CD4-positive, alpha-beta T cell treated with Interleukin-4 for 4 hours (primary cell): ENCODE results near the gene ATXN1.
"Not testable (repeated sequence)": the region's sequence is repeated elsewhere in the genome, so short reads cannot be mapped to it uniquely, and the experiment has no call there.

Experiments used
- DNase-seq: peaks from one replicate; pipeline ENCODE4 v3.0.0-alpha.2; 2020

Gene ATXN1

DNA sequence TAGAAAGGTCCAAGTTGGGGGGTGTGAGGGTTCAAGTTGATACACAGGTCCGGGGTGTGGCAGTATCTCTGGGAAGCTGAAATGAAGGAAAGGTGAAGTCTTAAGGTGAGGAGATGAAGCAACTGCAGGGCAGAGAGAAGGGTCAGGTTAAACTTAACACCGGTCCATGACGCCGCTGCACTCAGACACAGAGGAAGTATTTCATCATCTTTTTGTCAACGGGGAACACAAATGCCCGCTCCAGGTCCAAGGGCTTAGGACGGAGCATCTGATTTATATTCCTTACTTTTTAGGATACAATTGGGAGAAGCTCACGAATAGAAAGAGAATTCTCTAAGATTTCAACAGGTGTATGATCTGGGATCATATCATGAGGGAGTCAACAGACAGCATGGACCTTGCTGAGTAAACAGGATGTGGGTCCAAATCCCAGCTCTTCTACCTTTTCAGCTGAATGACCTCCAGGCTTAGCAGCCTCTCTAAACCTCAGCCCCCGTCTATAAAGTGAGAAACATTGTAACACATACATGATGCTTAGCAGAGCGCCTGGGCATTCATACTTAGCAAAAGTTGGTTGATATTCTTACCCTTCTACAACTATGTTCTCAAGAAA lies 197.5 kb downstream of the ATXN1 start:
- no peak for DNase-seq

GRCh38 chr6:16562498-16562897 lies 198.8 kb downstream of the ATXN1 start:
- no peak for DNase-seq

DNA sequence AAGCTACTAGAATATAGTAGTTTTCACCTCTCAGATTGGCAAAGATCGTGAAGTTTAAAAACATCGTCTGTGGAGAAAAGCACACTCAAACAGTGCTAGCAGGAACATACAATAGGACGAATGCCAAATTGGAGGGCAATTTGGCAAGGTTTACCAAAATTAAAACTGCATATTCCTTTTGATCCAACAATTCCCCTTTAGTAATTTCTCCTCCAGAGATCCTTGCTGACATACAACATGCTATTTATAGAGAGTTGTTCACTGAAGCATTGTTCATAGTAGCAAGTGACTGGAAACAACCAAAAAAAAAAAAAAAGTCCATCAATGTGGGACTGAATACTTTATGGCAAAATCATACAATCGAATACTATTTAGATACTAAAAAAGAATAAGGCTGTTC lies 202.2 kb downstream of the ATXN1 start:
- DNase-seq = no peak

GRCh38 chr6:16555550-16555949 lies 205.7 kb downstream of the ATXN1 start:
- no peak for DNase-seq

- no peak for DNase-seq
These were observed 207.7 kb downstream of the ATXN1 start for GRCh38 chr6:16553531-16553930.

GRCh38 chr6:16551466-16551865 lies 209.8 kb downstream of the ATXN1 start:
- no peak for DNase-seq

GRCh38 chr6:16548121-16548520 lies 213.1 kb downstream of the ATXN1 start:
- DNase-seq = no peak

GRCh38 chr6:16547587-16547986 lies 213.7 kb downstream of the ATXN1 start:
- DNase-seq = no peak

DNA sequence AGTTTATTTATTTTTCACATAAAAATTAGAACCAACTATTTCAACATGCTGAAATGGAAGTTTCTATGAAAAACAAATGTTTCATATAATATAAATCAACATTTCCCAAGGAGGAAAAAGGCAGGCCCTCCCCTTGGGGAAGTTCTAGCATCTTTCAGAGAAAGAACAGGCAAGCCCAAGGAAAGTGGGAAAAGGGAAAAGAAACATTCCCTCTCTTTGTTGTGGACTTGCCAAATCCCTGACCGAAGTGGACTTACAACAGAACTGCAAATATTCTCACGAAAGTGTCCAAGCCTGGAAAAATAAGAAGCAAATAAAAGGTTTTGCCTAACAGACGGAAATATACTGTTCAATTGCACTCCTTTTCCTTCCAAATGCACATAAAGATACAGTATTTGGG lies 214.4 kb downstream of the ATXN1 start:
- no peak for DNase-seq

- no peak for DNase-seq
These were observed 215.9 kb downstream of the ATXN1 start for GRCh38 chr6:16545382-16545781.

DNA sequence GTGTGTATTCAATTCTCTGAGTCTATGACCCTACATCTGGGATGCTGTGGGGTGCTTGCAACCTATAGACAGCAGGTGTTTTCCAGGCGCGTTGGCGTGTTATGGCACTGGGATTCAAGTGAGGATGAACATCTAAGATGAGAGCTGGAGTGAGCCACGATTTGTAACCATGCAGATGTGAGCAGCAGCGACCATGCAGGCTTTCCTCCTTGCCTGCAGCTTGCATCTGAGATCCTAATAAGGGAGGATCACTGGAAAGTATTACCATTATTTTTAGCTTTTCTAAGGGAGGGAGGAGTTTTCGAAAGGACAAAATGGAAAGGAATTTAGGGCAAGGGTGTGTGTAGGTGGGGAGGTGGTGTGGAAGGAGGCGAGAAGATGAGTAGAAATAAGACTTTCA lies 216.7 kb downstream of the ATXN1 start:
- DNase-seq = no peak

DNA sequence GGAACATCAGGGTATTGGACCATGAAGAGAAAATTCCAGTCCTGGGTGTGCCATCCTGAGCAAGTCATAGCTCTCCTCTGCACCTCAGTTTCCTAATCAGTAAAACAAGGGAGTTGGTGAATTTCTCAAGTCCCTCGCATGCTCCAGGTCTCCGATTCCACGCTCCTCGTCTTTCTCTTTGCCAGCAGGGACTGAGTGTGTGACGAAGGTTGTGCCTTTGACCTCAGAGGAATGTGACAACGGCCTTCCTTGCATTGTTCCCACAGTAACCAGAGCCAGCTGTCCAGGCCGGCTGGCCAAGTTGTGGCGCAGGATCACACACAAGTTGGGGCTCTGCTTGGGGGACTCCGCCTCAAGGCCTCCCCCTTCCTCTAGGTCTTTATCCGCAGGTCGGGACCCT lies 217.3 kb downstream of the ATXN1 start:
- DNase-seq = no peak

DNA sequence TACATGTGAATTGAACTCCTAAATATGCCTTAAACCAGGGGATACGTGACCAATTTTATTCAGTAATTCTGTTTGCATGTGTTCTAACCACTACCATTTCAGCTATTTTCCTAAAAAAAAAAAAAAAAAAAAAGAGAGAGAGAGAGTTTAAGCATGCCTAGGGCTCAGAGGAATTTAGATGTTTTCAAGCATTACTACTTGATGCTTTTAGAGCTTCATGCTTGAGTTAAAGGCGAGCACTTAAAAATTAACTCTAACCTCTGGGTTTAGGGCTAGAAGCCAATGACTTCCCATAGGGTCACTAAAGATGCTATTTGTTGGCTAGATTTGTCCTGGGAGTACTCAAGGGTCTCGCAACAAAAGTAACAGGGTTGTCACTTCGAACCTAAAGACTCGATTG lies 217.7 kb downstream of the ATXN1 start:
- DNase-seq = no peak

- DNase-seq = no peak
These were observed 219.2 kb downstream of the ATXN1 start for GRCh38 chr6:16542070-16542469.

DNA sequence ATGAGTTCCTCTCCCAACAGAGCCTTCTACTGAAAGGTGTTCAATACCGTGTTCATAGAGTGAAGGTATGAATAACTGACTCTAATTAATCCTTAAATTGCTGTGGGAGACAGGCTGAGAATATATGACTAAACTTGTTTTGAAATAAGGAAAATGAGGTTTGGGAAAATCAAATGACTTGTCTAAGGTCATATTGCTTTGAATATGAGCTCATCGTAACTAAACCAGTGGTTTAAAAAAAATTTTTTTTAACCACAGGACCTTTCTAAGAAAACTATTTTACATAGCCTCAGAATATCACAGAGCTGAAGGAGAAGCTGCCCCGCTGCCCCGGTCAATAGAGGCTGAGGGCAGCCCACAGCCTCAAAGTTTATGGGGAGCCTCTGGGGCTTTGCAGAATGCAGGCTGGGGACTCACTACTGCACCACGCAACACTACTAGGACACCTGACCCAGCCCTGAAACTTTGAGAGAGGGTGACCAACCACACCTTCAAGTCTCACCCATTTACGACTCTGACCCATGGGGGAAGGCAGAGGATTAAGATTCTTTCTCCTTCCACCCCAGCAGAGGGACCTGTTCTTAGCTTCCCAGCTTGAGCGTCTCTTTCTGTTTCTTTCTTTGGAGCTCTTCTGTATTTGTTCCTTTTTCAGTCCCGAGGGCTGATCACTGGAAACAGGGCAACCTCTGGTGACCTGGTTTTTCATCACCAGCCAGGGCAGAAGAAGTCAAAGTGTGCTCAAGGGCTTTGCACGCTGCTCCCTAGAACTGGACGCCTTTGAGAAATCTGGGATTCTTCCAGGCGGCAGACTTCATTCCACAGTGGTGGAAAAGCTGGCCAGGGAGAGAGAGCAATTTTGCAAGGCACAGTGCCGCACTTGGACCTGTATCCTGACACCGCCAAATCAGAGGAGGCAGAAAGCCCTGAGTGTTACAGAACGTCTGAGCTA lies 220.2 kb downstream of the ATXN1 start:
- no peak for DNase-seq

GRCh38 chr6:16540383-16540782 lies 220.9 kb downstream of the ATXN1 start:
- DNase-seq = not testable (repeated sequence)

- no peak for DNase-seq
These were observed 222.0 kb downstream of the ATXN1 start for GRCh38 chr6:16539086-16539931.

- DNase-seq = no peak
These were observed 225.7 kb downstream of the ATXN1 start for GRCh38 chr6:16535564-16535963.

GRCh38 chr6:16533721-16534136 lies 227.5 kb downstream of the ATXN1 start:
- no peak for DNase-seq

DNA sequence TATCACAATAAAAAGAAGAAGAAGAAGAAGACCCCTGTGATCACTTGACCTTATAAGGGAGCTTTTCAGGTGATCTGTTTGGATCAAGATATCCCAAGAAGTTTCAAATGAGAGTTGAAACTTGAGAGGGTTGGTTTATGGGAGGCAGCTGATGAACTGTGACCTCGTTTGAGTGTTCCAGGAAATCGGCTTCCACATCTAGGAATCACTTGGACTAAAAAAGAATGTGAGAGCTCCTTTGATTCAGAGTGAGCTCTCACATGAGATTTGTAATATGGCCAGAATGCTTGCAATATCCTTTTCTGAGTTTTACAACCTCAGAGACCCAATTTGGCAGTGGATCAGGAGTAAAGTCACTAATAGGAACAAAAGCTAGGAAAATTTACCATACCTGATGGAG lies 228.1 kb downstream of the ATXN1 start:
- no peak for DNase-seq

DNA sequence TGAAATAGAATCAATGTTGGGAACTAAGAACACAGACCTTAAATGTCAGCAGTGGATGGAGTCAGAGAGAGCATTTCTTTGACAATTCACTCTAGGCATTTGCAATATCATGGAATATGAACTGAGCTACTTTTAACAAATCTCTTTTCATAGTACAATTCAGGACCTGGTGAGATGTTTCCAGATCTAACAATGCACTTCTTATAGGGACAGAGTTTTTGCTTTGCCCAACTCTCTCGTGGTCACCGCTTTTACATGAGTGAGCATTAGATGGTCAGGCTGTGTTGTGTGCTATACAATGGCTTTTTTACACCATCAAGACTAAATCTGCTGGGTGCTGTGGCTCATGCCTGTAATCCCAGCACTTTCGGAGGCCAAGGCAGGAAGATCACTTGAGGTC lies 233.6 kb downstream of the ATXN1 start:
- DNase-seq = no peak

DNA sequence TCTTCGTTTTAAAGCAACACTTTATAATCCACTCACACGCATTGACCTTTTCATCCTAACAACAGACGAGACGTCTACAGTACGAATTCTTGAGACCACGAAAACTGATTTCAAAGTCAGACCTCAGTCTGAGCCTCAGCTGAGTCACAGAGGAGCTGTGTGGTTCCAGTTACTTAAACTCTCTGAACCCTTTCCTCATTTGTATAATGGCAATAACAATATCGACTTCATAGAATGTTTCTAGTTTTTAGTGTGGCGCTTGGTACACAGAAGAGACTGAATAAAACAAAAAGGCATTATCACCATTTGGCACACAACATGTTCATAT lies 236.9 kb downstream of the ATXN1 start:
- peak; percentile 36 for DNase-seq

DNA sequence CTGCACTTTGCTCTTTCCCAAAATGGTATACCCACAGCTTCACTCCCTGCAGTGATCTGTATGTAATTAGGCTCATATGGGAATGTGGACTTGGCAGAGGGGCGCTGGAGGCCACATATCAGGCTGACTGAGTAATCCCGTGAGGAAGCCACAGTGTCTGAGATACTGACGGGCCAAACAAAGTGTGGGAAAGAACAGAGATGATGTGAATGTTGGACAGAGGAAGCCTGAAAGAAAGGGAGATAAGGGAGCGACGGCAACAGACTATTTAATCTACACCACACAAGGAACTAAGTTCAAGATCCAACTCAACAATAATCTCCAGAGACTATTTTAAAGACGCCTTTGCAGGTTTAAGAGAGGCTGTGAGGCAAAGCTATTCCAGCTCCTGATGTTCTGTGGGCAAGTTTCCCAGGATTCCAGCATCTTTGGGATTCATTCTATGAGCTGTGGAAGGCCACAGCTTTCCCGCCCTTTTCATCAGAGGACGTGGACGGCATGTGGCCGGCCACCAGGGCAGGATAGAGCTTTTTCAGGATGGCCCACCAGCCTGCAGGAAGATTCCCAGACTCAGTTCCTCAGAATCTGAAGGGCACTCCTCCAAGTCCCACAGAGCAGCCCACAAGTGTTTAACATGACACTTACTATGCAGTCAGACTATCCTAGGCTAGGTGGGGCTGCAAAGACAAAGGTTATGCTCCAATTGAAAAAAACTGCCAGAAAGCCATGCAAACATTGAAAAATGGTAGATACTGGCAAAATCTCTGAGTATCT lies 237.5 kb downstream of the ATXN1 start:
- no peak for DNase-seq
